ENCODE measurements around the gene ADM5.

ADM5 gene

GRCh38 chr19:49655570-49656455 is 33.6 kb upstream of the ADM5 start:
- DNase-seq (ENCODE audit: low read depth, low spot score): no peak
- no peak overlapping the region for H3K4me3 ChIP-seq
- no peak overlapping the region for H3K9ac ChIP-seq (ENCODE audit: insufficient read length)
- H3K36me3 ChIP-seq (ENCODE audit: insufficient read depth, low read length): peaks cover 75% of the 10 kb centered on the region
- no peak for TF ChIP-seq POLR2AphosphoS5 (IDR thresholded peaks at IDR 0.05; ENCODE audit: borderline replicate concordance, low read depth, low read length)
- no peak for TF ChIP-seq FOXP2 (optimal IDR thresholded peaks at IDR 0.05; ENCODE audit: control extremely low read depth, extremely low read length, insufficient read depth)
- TF ChIP-seq EZH2 (IDR thresholded peaks at IDR 0.05): no peak
- no peak overlapping the region for H3K27ac ChIP-seq
- no peaks in the 10 kb centered on the region for H3K9me3 ChIP-seq (ENCODE audit: low read depth, low read length)

DNA sequence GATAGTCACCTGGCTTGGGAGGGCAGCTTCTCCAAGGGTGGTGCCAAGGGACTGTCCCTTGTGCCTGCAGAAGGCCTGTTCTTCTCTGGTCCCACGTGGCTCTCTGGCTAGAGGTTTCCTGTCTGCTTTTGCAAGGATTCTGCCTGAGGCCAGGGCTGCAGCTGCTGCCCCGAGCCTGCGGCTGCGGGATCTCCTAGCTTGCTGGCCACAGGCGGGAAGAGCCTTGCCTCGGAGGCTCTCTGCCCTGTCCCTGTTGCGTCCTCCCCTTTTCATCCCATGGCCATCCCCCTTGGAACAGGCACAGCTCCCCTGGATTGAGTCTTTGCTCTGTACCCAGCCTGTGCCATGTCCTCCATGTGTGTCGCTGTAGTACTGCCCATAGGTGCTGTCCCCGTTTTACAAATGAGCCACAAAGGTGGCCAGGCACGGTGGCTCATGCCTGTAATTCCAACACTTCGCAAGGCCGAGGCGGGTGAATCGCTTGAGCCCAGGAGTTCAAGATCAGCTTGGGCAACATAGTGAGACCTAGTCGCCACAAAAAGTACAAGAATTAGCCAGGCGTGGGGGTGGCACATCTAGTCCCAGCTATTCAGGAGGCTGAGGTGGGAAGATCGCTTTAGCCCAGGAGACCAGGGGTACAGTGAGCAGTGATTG is 32.8 kb upstream of the ADM5 start:
- H3K36me3 ChIP-seq (ENCODE audit: insufficient read depth, low read length): peaks cover 76% of the 10 kb centered on the region
- no peak overlapping the region for H3K27ac ChIP-seq
- no peaks in the 10 kb centered on the region for H3K9me3 ChIP-seq (ENCODE audit: low read depth, low read length)
- TF ChIP-seq POLR2AphosphoS5 (IDR thresholded peaks at IDR 0.05; ENCODE audit: borderline replicate concordance, low read depth, low read length) (no peak), FOXP2 (optimal IDR thresholded peaks at IDR 0.05; ENCODE audit: control extremely low read depth, extremely low read length, insufficient read depth) (no peak), EZH2 (IDR thresholded peaks at IDR 0.05) (no peak)
- no peak overlapping the region for H3K4me3 ChIP-seq
- DNase-seq (ENCODE audit: low read depth, low spot score): no peak
- H3K9ac ChIP-seq (ENCODE audit: insufficient read length): no peak overlapping the region

DNA sequence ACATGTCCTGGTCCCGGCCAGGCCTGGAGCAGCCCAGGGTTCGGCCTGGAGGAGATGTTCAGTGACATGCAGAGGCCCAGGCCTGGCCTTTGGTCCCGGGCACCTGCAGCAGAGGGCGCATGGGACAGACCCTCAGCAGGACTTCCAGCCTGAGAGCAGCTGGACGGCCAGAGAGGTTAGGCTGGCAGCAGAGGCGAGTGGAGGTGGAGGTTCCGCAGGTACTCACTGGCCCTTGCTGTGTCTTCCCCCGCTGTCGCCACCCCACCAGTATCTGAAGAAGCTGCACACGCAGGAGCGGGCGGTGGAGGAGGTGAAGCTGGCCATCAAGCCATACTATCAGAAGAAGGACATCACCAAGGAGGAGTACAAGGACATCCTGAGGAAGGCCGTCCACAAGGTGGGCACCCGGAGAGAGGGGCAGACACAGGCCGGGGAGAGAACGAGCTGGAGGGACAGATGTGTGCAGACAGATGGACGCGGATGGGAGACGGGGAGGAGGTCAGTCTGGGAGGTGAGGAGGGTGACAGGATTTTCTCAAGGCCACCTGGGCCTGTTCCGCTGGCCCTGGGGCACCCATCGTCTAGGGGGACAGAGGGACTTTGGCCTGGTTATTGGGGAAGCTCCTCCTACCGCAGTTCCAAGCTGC is 31.8 kb upstream of the ADM5 start:
- Histone ChIP-seq H3K9ac (ENCODE audit: insufficient read length) (no peak overlapping the region), H3K27ac (no peak overlapping the region), H3K4me3 (no peak overlapping the region), H3K36me3 (ENCODE audit: insufficient read depth, low read length) (peaks cover 79% of the 10 kb centered on the region), H3K9me3 (ENCODE audit: low read depth, low read length) (no peaks in the 10 kb centered on the region)
- DNase-seq (ENCODE audit: low read depth, low spot score): no peak
- TF ChIP-seq POLR2AphosphoS5 (IDR thresholded peaks at IDR 0.05; ENCODE audit: borderline replicate concordance, low read depth, low read length) (no peak), FOXP2 (optimal IDR thresholded peaks at IDR 0.05; ENCODE audit: control extremely low read depth, extremely low read length, insufficient read depth) (no peak), EZH2 (IDR thresholded peaks at IDR 0.05) (no peak)

- TF ChIP-seq POLR2AphosphoS5 (IDR thresholded peaks at IDR 0.05; ENCODE audit: borderline replicate concordance, low read depth, low read length) (no peak), EZH2 (IDR thresholded peaks at IDR 0.05) (no peak), FOXP2 (optimal IDR thresholded peaks at IDR 0.05; ENCODE audit: control extremely low read depth, extremely low read length, insufficient read depth) (no peak)
- Histone ChIP-seq H3K9me3 (ENCODE audit: low read depth, low read length) (no peaks in the 10 kb centered on the region), H3K36me3 (ENCODE audit: insufficient read depth, low read length) (peaks cover 76% of the 10 kb centered on the region), H3K4me3 (no peak overlapping the region), H3K27ac (no peak overlapping the region), H3K9ac (ENCODE audit: insufficient read length) (no peak overlapping the region)
- no peak for DNase-seq (ENCODE audit: low read depth, low spot score)
Observed at GRCh38 chr19:49658139-49658517, 31.3 kb upstream of the ADM5 start.

GRCh38 chr19:49658566-49659442 is 30.6 kb upstream of the ADM5 start:
- H3K4me3 ChIP-seq: no peak overlapping the region
- no peak for TF ChIP-seq FOXP2 (optimal IDR thresholded peaks at IDR 0.05; ENCODE audit: control extremely low read depth, extremely low read length, insufficient read depth)
- TF ChIP-seq POLR2AphosphoS5 (IDR thresholded peaks at IDR 0.05; ENCODE audit: borderline replicate concordance, low read depth, low read length): no peak; the same call in 1 of the 2 replicates
- TF ChIP-seq EZH2 (IDR thresholded peaks at IDR 0.05): no peak
- peaks cover 69% of the 10 kb centered on the region for H3K36me3 ChIP-seq (ENCODE audit: insufficient read depth, low read length)
- no peaks in the 10 kb centered on the region for H3K9me3 ChIP-seq (ENCODE audit: low read depth, low read length)
- no peak overlapping the region for H3K27ac ChIP-seq
- H3K9ac ChIP-seq (ENCODE audit: insufficient read length): no peak overlapping the region
- DNase-seq (ENCODE audit: low read depth, low spot score): no peak

GRCh38 chr19:49660338-49660961 is 28.9 kb upstream of the ADM5 start:
- H3K36me3 ChIP-seq (ENCODE audit: insufficient read depth, low read length): peaks cover 55% of the 10 kb centered on the region
- H3K27ac ChIP-seq: no peak overlapping the region
- no peak overlapping the region for H3K9ac ChIP-seq (ENCODE audit: insufficient read length)
- no peak; the same call in 1 of the 2 replicates for TF ChIP-seq POLR2AphosphoS5 (IDR thresholded peaks at IDR 0.05; ENCODE audit: borderline replicate concordance, low read depth, low read length)
- no peaks in the 10 kb centered on the region for H3K9me3 ChIP-seq (ENCODE audit: low read depth, low read length)
- H3K4me3 ChIP-seq: no peak overlapping the region
- DNase-seq (ENCODE audit: low read depth, low spot score): no peak

- no peak for DNase-seq (ENCODE audit: low read depth, low spot score)
- Histone ChIP-seq H3K9me3 (ENCODE audit: low read depth, low read length) (no peaks in the 10 kb centered on the region), H3K27ac (no peak overlapping the region), H3K9ac (ENCODE audit: insufficient read length) (no peak overlapping the region), H3K4me3 (no peak overlapping the region), H3K36me3 (ENCODE audit: insufficient read depth, low read length) (peaks cover 44% of the 10 kb centered on the region)
- no peak for TF ChIP-seq POLR2AphosphoS5 (IDR thresholded peaks at IDR 0.05; ENCODE audit: borderline replicate concordance, low read depth, low read length)
- TF ChIP-seq EZH2 (IDR thresholded peaks at IDR 0.05): no peak
- no peak for TF ChIP-seq FOXP2 (optimal IDR thresholded peaks at IDR 0.05; ENCODE audit: control extremely low read depth, extremely low read length, insufficient read depth)
Observed at GRCh38 chr19:49662011-49662410, 27.4 kb upstream of the ADM5 start.

Measured in SK-N-MC (cell line).